Suprapubic skin (tissue), 4 donors: ENCODE data around the gene TMEM235.

Experiments used
- CTCF ChIP-seq, 2 donors: fragments of 200-600 bp in 1 of 2; fragments of 450-650 bp in 1 of 2; sonication (generic) in 1 of 2; IDR thresholded peaks; one replicate each; pipeline ENCODE4 v1.5.1; 2016 to 2019; ENCODE audit warnings: antibody characterized with exemption in 2 of 2, mild to moderate bottlenecking in 1 of 2, moderate library complexity in 1 of 2
- POLR2A ChIP-seq, 2 donors: fragments of 450-650 bp; IDR thresholded peaks; one replicate each; pipeline ENCODE4 v1.6.1; 2017; ENCODE audit warnings: antibody characterized with exemption in 2 of 2, mild to moderate bottlenecking in 2 of 2, moderate library complexity in 2 of 2
- POLR2AphosphoS5 ChIP-seq, 3 donors: sonication (generic); formaldehyde crosslinking; IDR thresholded peaks; one replicate each; pipeline ENCODE4 v1.6.1; 2017; ENCODE audit warnings: antibody characterized with exemption in 3 of 3

DNA sequence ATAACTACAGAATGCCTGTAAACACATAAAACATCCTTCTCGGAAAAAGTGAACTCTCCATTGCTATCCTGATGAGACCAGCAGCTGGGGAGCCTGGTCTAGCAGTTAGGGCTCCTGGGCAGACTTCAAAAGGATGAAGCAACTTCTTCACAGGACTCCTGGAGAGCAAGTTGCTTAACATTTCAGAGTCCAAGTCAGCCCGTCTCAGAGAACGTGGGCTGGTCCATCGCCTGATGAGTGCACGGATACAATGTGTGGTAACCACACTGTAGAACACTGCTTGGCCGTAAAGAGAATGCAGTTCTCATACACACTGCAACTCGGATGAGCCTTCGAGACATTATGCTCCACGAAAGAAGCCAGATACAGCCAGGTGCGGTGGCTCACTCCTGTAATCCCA, 52.7 kb downstream of the TMEM235 start:
- no peak for TF ChIP-seq CTCF (IDR thresholded peaks at IDR 0.05)
- TF ChIP-seq POLR2A (IDR thresholded peaks at IDR 0.05): no peak
- no peak for TF ChIP-seq POLR2AphosphoS5 (IDR thresholded peaks at IDR 0.05)
